Activated naive CD8-positive, alpha-beta T cell (primary cell): ENCODE measurements around the gene SGSM1.

Experiments used
- H3K27ac Mint-ChIP-seq: one replicate; pipeline ENCODE4 v1.8.0; 2021; ENCODE audit warnings: mixed read lengths
- H3K27me3 Mint-ChIP-seq: one replicate; pipeline ENCODE4 v1.8.0; 2021; ENCODE audit warnings: mixed read lengths
- H3K36me3 Mint-ChIP-seq: one replicate; pipeline ENCODE4 v1.8.0; 2021; ENCODE audit warnings: mixed read lengths
- H3K4me1 Mint-ChIP-seq: one replicate; pipeline ENCODE4 v1.8.0; 2021; ENCODE audit warnings: low read depth, mixed read lengths
- H3K4me3 Mint-ChIP-seq: one replicate; pipeline ENCODE4 v1.8.0; 2021; ENCODE audit warnings: mild to moderate bottlenecking, mixed read lengths
- H3K9me3 Mint-ChIP-seq: one replicate; pipeline ENCODE4 v1.8.0; 2021; ENCODE audit warnings: low read depth, mixed read lengths

Gene SGSM1

GRCh38 chr22:24935771-24936483 lies 129.9 kb downstream of the SGSM1 start:
- Mint-ChIP-seq H3K9me3 (no peaks in the 10 kb centered on the region), H3K4me1 (no peaks in the 10 kb centered on the region), H3K36me3 (no peaks in the 10 kb centered on the region), H3K27ac (no peak overlapping the region), H3K27me3 (peaks cover 3% of the 10 kb centered on the region), H3K4me3 (no peak overlapping the region)

- H3K4me1 Mint-ChIP-seq = no peaks in the 10 kb centered on the region
- H3K36me3 Mint-ChIP-seq = no peaks in the 10 kb centered on the region
- H3K27ac Mint-ChIP-seq = no peak overlapping the region
- H3K27me3 Mint-ChIP-seq = peaks cover 3% of the 10 kb centered on the region
- H3K4me3 Mint-ChIP-seq = no peak overlapping the region
- no peaks in the 10 kb centered on the region for H3K9me3 Mint-ChIP-seq
These were observed 131.1 kb downstream of the SGSM1 start for GRCh38 chr22:24937114-24937513.

GRCh38 chr22:24938741-24939341 lies 132.8 kb downstream of the SGSM1 start:
- Mint-ChIP-seq H3K27me3 (peaks cover 3% of the 10 kb centered on the region), H3K4me3 (no peak overlapping the region), H3K36me3 (no peaks in the 10 kb centered on the region), H3K27ac (no peak overlapping the region), H3K4me1 (no peaks in the 10 kb centered on the region), H3K9me3 (no peaks in the 10 kb centered on the region)

- Mint-ChIP-seq H3K4me3 (no peak overlapping the region), H3K36me3 (no peaks in the 10 kb centered on the region), H3K9me3 (no peaks in the 10 kb centered on the region), H3K27me3 (peaks cover 11% of the 10 kb centered on the region), H3K27ac (no peak overlapping the region), H3K4me1 (no peaks in the 10 kb centered on the region)
These were observed 136.3 kb downstream of the SGSM1 start for GRCh38 chr22:24942301-24942700.

- peaks cover 17% of the 10 kb centered on the region for H3K27me3 Mint-ChIP-seq
- H3K36me3 Mint-ChIP-seq = no peaks in the 10 kb centered on the region
- no peak overlapping the region for H3K4me3 Mint-ChIP-seq
- H3K9me3 Mint-ChIP-seq = no peaks in the 10 kb centered on the region
- no peak overlapping the region for H3K27ac Mint-ChIP-seq
- no peaks in the 10 kb centered on the region for H3K4me1 Mint-ChIP-seq
These were observed 138.4 kb downstream of the SGSM1 start for GRCh38 chr22:24944217-24944937.

- Mint-ChIP-seq H3K36me3 (no peaks in the 10 kb centered on the region), H3K4me1 (no peaks in the 10 kb centered on the region), H3K27me3 (peaks cover 24% of the 10 kb centered on the region), H3K9me3 (no peaks in the 10 kb centered on the region), H3K27ac (no peak overlapping the region), H3K4me3 (no peak overlapping the region)
These were observed 139.4 kb downstream of the SGSM1 start for GRCh38 chr22:24945430-24945829.

GRCh38 chr22:24947383-24947782 lies 141.4 kb downstream of the SGSM1 start:
- H3K4me1 Mint-ChIP-seq = peaks cover 4% of the 10 kb centered on the region
- no peaks in the 10 kb centered on the region for H3K36me3 Mint-ChIP-seq
- no peaks in the 10 kb centered on the region for H3K9me3 Mint-ChIP-seq
- no peak overlapping the region for H3K4me3 Mint-ChIP-seq
- H3K27me3 Mint-ChIP-seq = peaks cover 30% of the 10 kb centered on the region
- no peak overlapping the region for H3K27ac Mint-ChIP-seq

GRCh38 chr22:24947881-24948280 lies 141.9 kb downstream of the SGSM1 start:
- no peak overlapping the region for H3K27ac Mint-ChIP-seq
- H3K4me3 Mint-ChIP-seq = no peak overlapping the region
- H3K27me3 Mint-ChIP-seq = peaks cover 30% of the 10 kb centered on the region

GRCh38 chr22:24948356-24949202 lies 142.6 kb downstream of the SGSM1 start:
- no peak overlapping the region for H3K4me3 Mint-ChIP-seq
- no peaks in the 10 kb centered on the region for H3K36me3 Mint-ChIP-seq
- H3K27me3 Mint-ChIP-seq = peaks cover 32% of the 10 kb centered on the region
- H3K9me3 Mint-ChIP-seq = no peaks in the 10 kb centered on the region
- no peak overlapping the region for H3K27ac Mint-ChIP-seq
- peaks cover 8% of the 10 kb centered on the region for H3K4me1 Mint-ChIP-seq

More at GRCh38 chr22:24947881-24948280, 141.9 kb downstream of the SGSM1 start:
- no peaks in the 10 kb centered on the region for H3K36me3 Mint-ChIP-seq
- H3K9me3 Mint-ChIP-seq = no peaks in the 10 kb centered on the region
- peaks cover 4% of the 10 kb centered on the region for H3K4me1 Mint-ChIP-seq

GRCh38 chr22:24950272-24950902 lies 144.4 kb downstream of the SGSM1 start:
- H3K9me3 Mint-ChIP-seq = no peaks in the 10 kb centered on the region
- peak overlapping the region; percentile 41 for H3K4me3 Mint-ChIP-seq
- no peak overlapping the region for H3K27ac Mint-ChIP-seq
- H3K4me1 Mint-ChIP-seq = peaks cover 12% of the 10 kb centered on the region
- peaks cover 32% of the 10 kb centered on the region for H3K27me3 Mint-ChIP-seq
- H3K36me3 Mint-ChIP-seq = no peaks in the 10 kb centered on the region

GRCh38 chr22:24951942-24952836 lies 146.2 kb downstream of the SGSM1 start, which contains the start of gene KIAA1671:
TSS of gene KIAA1671 (plus strand) at chr22:24952716. CDS start at chr22:25028000, 75,284 bp downstream.
- no peak within 1 kb of the TSS for H3K27ac Mint-ChIP-seq
- peak within 1 kb of the TSS; percentile 79 for H3K4me3 Mint-ChIP-seq
- peaks cover 12% of the 10 kb centered on the region for H3K4me1 Mint-ChIP-seq
- peaks cover 32% of the 10 kb centered on the region for H3K27me3 Mint-ChIP-seq
- H3K36me3 Mint-ChIP-seq = no peaks in the 10 kb centered on the region
- no peaks in the 10 kb centered on the region for H3K9me3 Mint-ChIP-seq

- peaks cover 12% of the 10 kb centered on the region for H3K4me1 Mint-ChIP-seq
- peaks cover 27% of the 10 kb centered on the region for H3K27me3 Mint-ChIP-seq
- H3K4me3 Mint-ChIP-seq = peak overlapping the region; percentile 79
- no peaks in the 10 kb centered on the region for H3K9me3 Mint-ChIP-seq
- H3K36me3 Mint-ChIP-seq = no peaks in the 10 kb centered on the region
- H3K27ac Mint-ChIP-seq = no peak overlapping the region
These were observed 146.9 kb downstream of the SGSM1 start for GRCh38 chr22:24952837-24953383.

- no peaks in the 10 kb centered on the region for H3K9me3 Mint-ChIP-seq
- H3K27me3 Mint-ChIP-seq = peaks cover 27% of the 10 kb centered on the region
- no peak overlapping the region for H3K27ac Mint-ChIP-seq
- H3K4me1 Mint-ChIP-seq = peaks cover 12% of the 10 kb centered on the region
- H3K4me3 Mint-ChIP-seq = peak overlapping the region; percentile 79
- H3K36me3 Mint-ChIP-seq = no peaks in the 10 kb centered on the region
These were observed 147.5 kb downstream of the SGSM1 start for GRCh38 chr22:24953384-24954113.
